Endothelial cell of umbilical vein (primary cell): ENCODE data around the gene NINL. TPM values are rescaled to one million over a fixed set of nuclear protein-coding genes. Genes with fewer than 3 reads are reported as not detected.

Source experiments
- BruUV-seq: library from RNA; stranded (reverse); fragments of 400-500 nt; replicated peaks from 2 replicates; lab custom pipeline; 2021; lab: Mats Ljungman, UMichigan
- CTCF ChIA-PET: fragments of 300-600, 350-600 bp; sonication (Branson Sonifier 250); formaldehyde crosslinking; loops from one replicate; lab custom pipeline; 2021; ENCODE audit warnings: antibody characterized with exemption, inconsistent platforms; lab: Charles Lee
- POLR2A ChIA-PET: fragments of 300-600, 350-600 bp; sonication (Branson Sonifier 250); formaldehyde crosslinking; loops from one replicate; lab custom pipeline; 2021; ENCODE audit warnings: antibody characterized with exemption, inconsistent platforms; lab: Charles Lee
- DNase-seq: peaks from one replicate; pipeline ENCODE4 v3.0.0-alpha.2; 2011; ENCODE audit warnings: low read depth, low spot score
- FAIRE-seq: peaks from 2 replicates; lab custom pipeline; 2011; peaks lifted over from hg19 to GRCh38; lab: Jason Lieb, UNC
- H2AFZ ChIP-seq: 2 replicates; pipeline ENCODE4 v1.6.0; 2012; ENCODE audit warnings: low read depth, low read length, control low read depth, inconsistent platforms
- H3K27ac ChIP-seq: 2 replicates; pipeline ENCODE4 v1.5.1; 2011; ENCODE audit warnings: low read depth, mild to moderate bottlenecking, control low read depth, low read length, moderate library complexity; ENCODE audit not compliant: insufficient read depth
- H3K27me3 ChIP-seq, 2 experiments: 2 replicates each; pipeline versions ENCODE4 v1.6.0 to v1.6.1; 2011; ENCODE audit warnings: low read length in 2 of 2, mixed read lengths in 1 of 2; ENCODE audit not compliant: control insufficient read depth in 2 of 2, insufficient read depth in 2 of 2
- H3K36me3 ChIP-seq, 2 experiments: 2 replicates in 1 of 2; 3 replicates in 1 of 2; pipeline ENCODE4 v1.5.1; 2011; ENCODE audit warnings: low read length in 2 of 2, mild to moderate bottlenecking in 1 of 2, moderate library complexity in 1 of 2; ENCODE audit not compliant: control insufficient read depth in 2 of 2, insufficient read depth in 2 of 2; ENCODE audit errors: extremely low read depth in 1 of 2
- H3K4me1 ChIP-seq: 3 replicates; pipeline ENCODE4 v1.5.1; 2011; ENCODE audit warnings: mild to moderate bottlenecking, low read length; ENCODE audit not compliant: control insufficient read depth, insufficient read depth; ENCODE audit errors: extremely low read depth
- H3K4me2 ChIP-seq: 2 replicates; pipeline ENCODE4 v1.6.1; 2011; ENCODE audit warnings: low read length, control low read depth, mixed read lengths; ENCODE audit not compliant: insufficient read depth
- H3K4me3 ChIP-seq, 3 experiments: fragments of 200-600 bp in 1 of 3; sonication (generic), shearing (Covaris generic) in 1 of 3; replicated peaks in 1 of 3; 2 replicates each; pipeline ENCODE4 v1.5.1; 2011 to 2016; ENCODE audit warnings: control low read depth in 3 of 3, low read length in 3 of 3, mild to moderate bottlenecking in 2 of 3, inconsistent platforms in 1 of 3, low read depth in 1 of 3, moderate library complexity in 1 of 3; ENCODE audit not compliant: insufficient read depth in 1 of 3
- H3K79me2 ChIP-seq: 2 replicates; pipeline ENCODE4 v1.6.0; 2012; ENCODE audit warnings: low read length, inconsistent platforms; ENCODE audit not compliant: control insufficient read depth, insufficient read depth
- H3K9ac ChIP-seq: replicated peaks from 2 replicates; pipeline ENCODE3; 2011; ENCODE audit warnings: low read length, control low read depth; ENCODE audit not compliant: insufficient read depth; ENCODE audit errors: extremely low read depth
- H3K9me1 ChIP-seq: replicated peaks from 3 replicates; pipeline ENCODE4 v1.6.0; 2011; ENCODE audit warnings: mild to moderate bottlenecking, low read length; ENCODE audit not compliant: control insufficient read depth, insufficient read depth; ENCODE audit errors: extremely low read depth
- H3K9me3 ChIP-seq: replicated peaks from 2 replicates; pipeline ENCODE4 v1.5.1; 2012; ENCODE audit warnings: low read length, inconsistent platforms; ENCODE audit not compliant: control insufficient read depth, insufficient read depth
- H4K20me1 ChIP-seq: replicated peaks from 2 replicates; pipeline ENCODE3; 2011; ENCODE audit warnings: mild to moderate bottlenecking, low read length; ENCODE audit not compliant: control insufficient read depth, insufficient read depth; ENCODE audit errors: extremely low read depth
- EZH2 ChIP-seq: IDR thresholded peaks from 2 replicates; pipeline ENCODE4 v1.6.1; 2012; ENCODE audit warnings: borderline replicate concordance, low read depth, mild to moderate bottlenecking, moderate library complexity, low read length, inconsistent platforms; ENCODE audit not compliant: severe bottlenecking
- FOS ChIP-seq: IDR thresholded peaks from 2 replicates; pipeline ENCODE4 v1.6.1; 2011; ENCODE audit warnings: mild to moderate bottlenecking, low read length, moderate library complexity, borderline replicate concordance; ENCODE audit not compliant: insufficient read depth
- GATA2 ChIP-seq: IDR thresholded peaks from 2 replicates; pipeline ENCODE4 v1.7.0; 2011; ENCODE audit warnings: low read depth, mild to moderate bottlenecking, moderate library complexity, mixed read lengths, low read length; ENCODE audit not compliant: insufficient read length, insufficient read depth
- JUN ChIP-seq: IDR thresholded peaks from 2 replicates; pipeline ENCODE4 v1.6.1; 2011; ENCODE audit warnings: borderline replicate concordance, low read depth; ENCODE audit not compliant: insufficient read length, insufficient read depth
- MYC ChIP-seq: IDR thresholded peaks from one replicate; pipeline ENCODE4 v1.6.1; 2011; ENCODE audit warnings: mild to moderate bottlenecking, low read depth, low read length
- POLR2A ChIP-seq: IDR thresholded peaks from 2 replicates; pipeline ENCODE4 v1.6.1; 2012; ENCODE audit warnings: low read depth, mild to moderate bottlenecking, control low read depth, low read length
- POLR2AphosphoS5 ChIP-seq: IDR thresholded peaks from 2 replicates; pipeline ENCODE4 v1.6.1; 2012; ENCODE audit warnings: low read depth, mild to moderate bottlenecking, control low read depth, low read length, moderate library complexity; ENCODE audit not compliant: insufficient read depth
- dilution Hi-C: fragments of 300-500 bp; cut with MboI; formaldehyde crosslinking; loops from one replicate; pipeline ENCODE4 v1.15.0; 2019; ENCODE audit warnings: low sequenced_read_pairs; ENCODE audit not compliant: extremely low pct_ligation_motif_present
- intact Hi-C: fragments of 100-400 bp; cut with micrococcal nuclease; formaldehyde crosslinking; loops from one replicate; pipeline ENCODE4 v1.10.0; 2022
- polyA plus RNA-seq, 4 experiments: library from polyadenylated mRNA; depleted of rRNA in 3 of 4; stranded (reverse) in 3 of 4; unstranded in 1 of 4; fragments of >200 nt; gene quantifications; 2 replicates each; pipeline versions ENCODE4 v1.2.1 to v1.2.3, GENCODE V29; 2011 to 2012; ENCODE audit warnings: missing spikeins in 1 of 4
- total RNA-seq: library from RNA; stranded (reverse); gene quantifications from 2 replicates; pipeline ENCODE4 v1.2.3, GENCODE V29; 2021
- TF ChIP-seq, protein P1 (sequence below): IDR thresholded peaks from 2 replicates; pipeline ENCODE4 v1.6.1; 2011; ENCODE audit not compliant: insufficient read depth, insufficient read length
- TF ChIP-seq, protein P2 (sequence below), 2 donors: IDR thresholded peaks; 1 replicate in 1 of 2; 2 replicates in 1 of 2; pipeline ENCODE4 v1.5.1; 2011; ENCODE audit warnings: low read length in 2 of 2, mild to moderate bottlenecking in 2 of 2, moderate library complexity in 2 of 2, control low read depth in 1 of 2, inconsistent platforms in 1 of 2, low read depth in 1 of 2; ENCODE audit not compliant: insufficient read depth in 1 of 2; ENCODE audit errors: extremely low read depth in 1 of 2

Gene NINL
- total and polyA plus RNA-seq, 2 donors (not counting 3 experiments of a cell fraction or from before 2014, with no cell fraction given) = 13.2 to 25.5 TPM

DNA sequence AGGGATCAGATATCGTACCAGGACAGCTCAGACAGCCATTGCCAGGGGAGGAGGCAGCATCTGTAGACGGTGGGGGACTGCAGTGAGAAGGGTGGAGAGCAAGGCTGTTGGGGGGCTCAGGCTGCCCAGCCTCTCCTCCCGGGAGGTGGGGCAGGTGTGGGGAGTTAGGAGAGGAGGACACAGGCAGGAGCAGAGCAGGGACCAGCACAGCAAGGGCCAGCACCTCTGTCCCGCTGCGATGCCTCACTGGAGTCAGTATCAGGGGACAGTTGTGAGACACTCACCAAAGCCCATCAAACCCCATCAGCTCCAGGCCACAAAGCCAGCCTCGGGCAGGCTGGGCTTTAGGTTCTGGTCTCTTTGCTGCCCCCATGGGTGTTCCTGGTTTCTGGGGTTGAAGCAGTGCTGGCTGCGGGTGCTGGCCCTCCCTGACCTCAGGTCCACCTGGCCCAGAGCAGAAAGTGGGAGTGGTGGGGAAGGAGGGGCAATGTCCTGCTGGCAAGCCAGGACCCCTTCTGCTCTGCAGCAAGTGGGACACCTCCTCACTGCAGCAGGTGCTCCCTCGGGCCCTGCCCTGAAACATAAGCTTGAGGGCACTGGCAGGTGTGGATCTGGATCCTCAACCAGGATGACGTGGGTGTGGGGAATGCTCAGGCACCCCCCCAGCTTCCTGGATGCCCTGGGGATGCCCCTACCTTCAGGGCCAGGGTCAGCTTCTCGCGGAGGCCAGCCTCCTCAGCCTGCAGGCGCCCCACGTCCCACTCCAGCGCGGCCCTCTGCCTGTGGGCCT is 94.5 kb downstream of the NINL start:
- Histone ChIP-seq H3K9me1 (no peaks in the 10 kb centered on the region), H3K4me2 (no peak overlapping the region), H3K9ac (no peak overlapping the region), H3K79me2 (no peaks in the 10 kb centered on the region), H2AFZ (no peak overlapping the region), H3K9me3 (no peaks in the 10 kb centered on the region), H4K20me1 (no peaks in the 10 kb centered on the region), H3K4me3 (no peak overlapping the region), H3K27ac (no peak overlapping the region), H3K27me3 (no peaks in the 10 kb centered on the region), H3K4me1 (peaks cover 15% of the 10 kb centered on the region), H3K36me3 (peaks cover 0 to 15% of the 10 kb centered on the region in 2 experiments)
- TF ChIP-seq POLR2A (no peak), EZH2 (no peak), JUN (no peak)
- TF ChIP-seq, protein P1, sequence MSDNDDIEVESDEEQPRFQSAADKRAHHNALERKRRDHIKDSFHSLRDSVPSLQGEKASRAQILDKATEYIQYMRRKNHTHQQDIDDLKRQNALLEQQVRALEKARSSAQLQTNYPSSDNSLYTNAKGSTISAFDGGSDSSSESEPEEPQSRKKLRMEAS = no peak
- DNase-seq (no peak), FAIRE-seq (no peak)
- no TSS peak for BruUV-seq
- dilution Hi-C loops = no loop called here
- intact Hi-C loops = no loop called here
- POLR2A ChIA-PET = no interaction called here
- CTCF ChIA-PET = interaction anchor here (1.1 to 1.4 kb wide), 2 partner anchors 9 to 17 kb away, joined by 3 to 5 read pairs; no protein-coding TSS in a partner anchor

DNA sequence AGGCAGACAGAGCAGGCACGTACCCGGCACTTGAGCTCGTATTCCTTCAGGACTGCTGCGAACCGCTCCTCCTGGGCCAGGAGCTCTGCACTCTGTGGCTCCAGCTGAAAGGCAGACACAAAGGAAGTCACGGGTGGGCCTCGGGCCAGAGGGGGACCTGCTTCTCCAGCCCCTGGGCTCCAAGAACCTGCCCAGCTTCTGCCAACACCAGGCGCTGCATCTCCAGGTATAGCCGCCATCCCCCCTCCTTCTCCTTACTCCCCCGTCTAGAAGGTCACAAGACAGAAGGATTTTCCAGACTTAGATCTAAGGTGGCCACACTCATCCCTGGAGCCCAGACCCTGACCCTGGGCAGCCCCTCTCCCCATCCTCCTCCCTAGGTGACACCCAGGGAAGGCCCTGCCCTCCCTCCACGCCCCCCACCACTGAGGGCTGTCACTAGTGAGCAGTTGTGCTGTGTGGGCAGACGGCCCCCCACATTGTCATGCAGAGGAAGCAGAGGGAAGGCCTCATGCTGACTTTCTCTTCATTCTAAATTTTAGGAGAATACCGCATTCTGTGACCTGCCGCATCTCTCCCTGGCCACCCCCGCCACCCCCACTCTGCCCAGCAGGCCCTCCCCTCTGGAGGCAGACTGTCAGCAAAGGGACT is 96.0 kb downstream of the NINL start:
- Histone ChIP-seq H3K36me3 (peaks cover 0 to 15% of the 10 kb centered on the region in 2 experiments), H3K79me2 (no peaks in the 10 kb centered on the region), H3K9me3 (no peaks in the 10 kb centered on the region), H2AFZ (no peak overlapping the region), H3K4me2 (no peak overlapping the region), H3K9ac (no peak overlapping the region), H3K4me1 (peaks cover 29% of the 10 kb centered on the region), H4K20me1 (no peaks in the 10 kb centered on the region), H3K4me3 (no peak overlapping the region), H3K27ac (no peak overlapping the region), H3K27me3 (no peaks in the 10 kb centered on the region), H3K9me1 (no peaks in the 10 kb centered on the region)
- ChIA-PET POLR2A (no interaction called here), CTCF (interaction anchor here (1.2 to 1.8 kb wide), 2 partner anchors 10 kb away, joined by 4 to 5 read pairs; no protein-coding TSS in a partner anchor)
- FAIRE-seq (no peak), DNase-seq (no peak)
- intact Hi-C loops (loop anchor here (5.0 kb wide), 1 partner anchor 83 kb away; no protein-coding TSS in a partner anchor), dilution Hi-C loops (no loop called here)
- TF ChIP-seq MYC (no peak), EZH2 (no peak), FOS (no peak), POLR2A (no peak), JUN (no peak), GATA2 (no peak), POLR2AphosphoS5 (no peak)
- TF ChIP-seq, protein P2, sequence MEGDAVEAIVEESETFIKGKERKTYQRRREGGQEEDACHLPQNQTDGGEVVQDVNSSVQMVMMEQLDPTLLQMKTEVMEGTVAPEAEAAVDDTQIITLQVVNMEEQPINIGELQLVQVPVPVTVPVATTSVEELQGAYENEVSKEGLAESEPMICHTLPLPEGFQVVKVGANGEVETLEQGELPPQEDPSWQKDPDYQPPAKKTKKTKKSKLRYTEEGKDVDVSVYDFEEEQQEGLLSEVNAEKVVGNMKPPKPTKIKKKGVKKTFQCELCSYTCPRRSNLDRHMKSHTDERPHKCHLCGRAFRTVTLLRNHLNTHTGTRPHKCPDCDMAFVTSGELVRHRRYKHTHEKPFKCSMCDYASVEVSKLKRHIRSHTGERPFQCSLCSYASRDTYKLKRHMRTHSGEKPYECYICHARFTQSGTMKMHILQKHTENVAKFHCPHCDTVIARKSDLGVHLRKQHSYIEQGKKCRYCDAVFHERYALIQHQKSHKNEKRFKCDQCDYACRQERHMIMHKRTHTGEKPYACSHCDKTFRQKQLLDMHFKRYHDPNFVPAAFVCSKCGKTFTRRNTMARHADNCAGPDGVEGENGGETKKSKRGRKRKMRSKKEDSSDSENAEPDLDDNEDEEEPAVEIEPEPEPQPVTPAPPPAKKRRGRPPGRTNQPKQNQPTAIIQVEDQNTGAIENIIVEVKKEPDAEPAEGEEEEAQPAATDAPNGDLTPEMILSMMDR (IDR thresholded peaks at IDR 0.05; ENCODE audit: extremely low read depth in 1 of 2, insufficient read depth in 1 of 2, low read depth in 1 of 2, low read length in 2 of 2) = no peak
- TF ChIP-seq, protein P1 = no peak
- no TSS peak for BruUV-seq
